CD4-positive, alpha-beta T cell treated with Interferon alpha-2 for 1 hour (primary cell): ENCODE data around the gene PYCARD.
"Not testable (repeated sequence)": the region's sequence is repeated elsewhere in the genome, so short reads cannot be mapped to it uniquely, and the experiment has no call there.

Source experiments
- DNase-seq, 2 donors: peaks; one replicate each; pipeline ENCODE4 v3.0.0-alpha.2; 2020 to 2022

PYCARD gene

DNA sequence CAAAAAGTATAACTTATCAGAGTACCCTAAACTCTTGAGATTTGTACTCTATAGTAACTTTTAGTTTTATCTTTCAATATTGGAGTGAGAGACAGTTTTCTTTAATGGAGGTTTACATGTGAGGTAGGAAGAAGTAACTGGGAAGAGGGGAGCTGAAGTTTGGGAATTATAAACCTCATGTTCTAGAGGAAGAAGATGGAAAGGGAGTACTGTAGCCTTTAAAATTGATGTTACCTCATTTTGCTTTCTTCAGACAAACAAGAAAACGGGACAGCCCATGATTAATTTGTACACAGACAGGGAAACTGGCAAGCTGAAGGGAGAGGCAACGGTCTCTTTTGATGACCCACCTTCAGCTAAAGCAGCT, 13.2 kb downstream of the PYCARD start:
- DNase-seq: no peak

- no peak for DNase-seq
Observed at GRCh38 chr16:31188450-31189411, 13.8 kb downstream of the PYCARD start.

DNA sequence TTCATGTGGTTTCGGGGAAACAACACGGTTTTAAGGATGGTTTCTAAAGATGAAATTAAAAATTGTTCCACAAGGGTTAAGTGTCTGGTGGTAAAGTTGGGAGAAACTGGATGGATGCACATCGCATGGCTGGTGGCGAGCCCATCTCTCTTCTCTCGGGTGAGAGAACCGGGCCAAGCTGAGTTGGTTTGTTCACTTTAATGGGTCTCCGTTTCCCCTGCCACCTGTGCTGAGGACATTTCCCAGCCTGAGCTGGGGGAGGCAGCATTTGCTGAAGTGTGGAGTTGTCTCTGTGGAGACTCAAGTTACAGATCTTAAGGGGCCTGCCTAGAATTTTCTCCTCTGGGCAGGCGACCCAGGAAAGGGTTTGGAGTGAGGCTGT, 14.8 kb downstream of the PYCARD start:
- no peak for DNase-seq

DNA sequence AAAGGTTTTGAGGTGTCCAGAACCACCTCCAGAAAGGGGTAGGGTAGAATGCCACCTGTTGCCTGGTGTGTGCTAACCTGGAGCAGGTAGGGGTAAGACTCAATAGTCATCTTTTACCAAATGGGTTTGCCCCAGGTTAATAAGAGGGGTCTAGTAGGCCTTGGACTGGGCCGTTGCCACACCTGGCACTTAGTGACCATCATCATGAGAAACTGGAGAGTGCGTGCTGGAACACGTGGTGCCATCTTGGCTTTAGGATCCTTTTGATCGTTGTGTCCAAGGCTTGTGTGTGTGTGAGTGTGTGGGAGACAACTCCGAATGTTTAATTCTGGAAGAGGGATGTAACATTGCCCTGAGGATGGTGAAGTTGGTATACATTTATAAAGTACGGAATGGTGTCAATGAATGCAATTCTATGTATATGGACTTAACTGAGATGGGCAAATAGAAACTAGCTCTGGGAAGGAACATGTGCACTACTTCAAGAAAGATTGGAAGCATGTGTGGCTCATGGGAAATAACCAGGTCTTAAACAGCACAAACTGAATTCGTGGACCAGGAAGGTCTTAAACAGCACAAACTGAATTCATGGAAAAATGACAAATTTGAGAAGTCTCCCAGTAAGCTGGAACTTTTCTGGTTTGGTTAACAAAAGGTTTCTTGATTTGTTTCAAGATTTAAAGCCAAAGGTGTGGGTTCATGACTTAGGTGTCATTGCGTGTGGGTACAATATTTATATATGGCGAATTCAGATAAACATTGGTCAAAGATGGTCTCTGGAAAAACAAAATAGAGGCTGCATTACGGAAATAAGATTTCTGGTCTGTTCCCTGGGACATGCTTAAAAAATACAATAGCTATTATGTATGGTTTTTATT, 15.4 kb downstream of the PYCARD start:
- DNase-seq: no peak

DNA sequence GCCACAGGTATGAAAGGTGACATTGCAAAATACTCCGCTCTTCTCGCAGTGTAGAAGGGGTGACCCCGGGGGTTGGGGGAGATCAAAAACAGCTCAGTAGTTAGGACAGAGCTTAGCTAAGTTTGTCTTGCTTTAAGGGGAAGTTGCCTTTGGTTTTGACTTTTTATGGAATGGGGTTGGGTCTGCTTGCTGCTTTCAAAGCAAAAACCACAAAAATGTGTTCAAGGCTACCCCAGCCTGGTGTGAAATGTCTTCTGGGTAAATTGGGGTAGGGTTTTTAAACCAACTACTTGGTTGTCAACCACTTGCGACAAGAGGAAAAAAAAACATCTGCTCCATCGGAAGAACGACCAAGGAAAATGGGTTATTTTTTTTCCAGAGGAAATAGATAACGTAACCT, 16.4 kb downstream of the PYCARD start:
- no peak for DNase-seq

- DNase-seq: no peak
Observed at GRCh38 chr16:31185339-31185738, 17.2 kb downstream of the PYCARD start.

GRCh38 chr16:31184888-31185287, 17.7 kb downstream of the PYCARD start:
- DNase-seq: no peak

DNA sequence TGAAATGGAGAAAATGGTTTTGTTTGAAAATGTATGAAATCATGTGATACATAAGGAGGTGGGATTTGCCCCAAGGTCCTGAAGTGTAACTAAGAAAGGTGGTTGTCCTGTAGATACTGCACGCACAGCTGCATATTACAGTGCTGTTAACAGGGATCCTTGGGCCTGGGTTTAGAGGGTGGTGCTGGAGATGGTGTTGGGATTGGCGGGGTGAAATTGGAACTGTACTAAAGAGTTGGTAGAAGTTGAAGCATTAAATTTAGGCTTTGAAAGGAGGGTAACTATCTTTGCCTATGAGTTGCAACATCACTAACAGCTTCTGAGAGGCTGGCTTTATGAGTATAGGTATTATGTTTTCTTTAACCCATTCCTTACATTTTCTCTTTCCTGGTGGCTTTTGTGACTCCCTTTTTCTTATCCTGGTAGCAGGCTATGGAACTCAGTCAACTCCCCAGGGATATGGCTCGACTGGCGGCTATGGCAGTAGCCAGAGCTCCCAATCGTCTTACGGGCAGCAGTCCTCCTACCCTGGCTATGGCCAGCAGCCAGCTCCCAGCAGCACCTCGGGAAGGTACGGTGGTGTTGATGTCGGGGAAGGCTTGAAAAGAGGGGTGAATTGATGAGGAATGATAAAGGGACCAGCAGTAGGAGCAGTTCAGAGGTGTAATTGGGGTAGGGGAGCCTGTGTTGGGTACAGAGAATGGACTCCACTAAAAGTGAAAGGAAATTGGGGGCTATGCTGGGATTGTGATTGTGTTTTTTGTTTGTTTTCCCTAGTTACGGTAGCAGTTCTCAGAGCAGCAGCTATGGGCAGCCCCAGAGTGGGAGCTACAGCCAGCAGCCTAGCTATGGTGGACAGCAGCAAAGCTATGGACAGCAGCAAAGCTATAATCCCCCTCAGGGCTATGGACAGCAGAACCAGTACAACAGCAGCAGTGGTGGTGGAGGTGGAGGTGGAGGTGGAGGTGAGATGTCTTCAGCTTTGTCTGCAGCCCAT, 18.8 kb downstream of the PYCARD start:
- no peak for DNase-seq

- DNase-seq: peak in 1 of 2 donors; percentile 10
Observed at GRCh38 chr16:31182391-31182790, 20.2 kb downstream of the PYCARD start.

DNA sequence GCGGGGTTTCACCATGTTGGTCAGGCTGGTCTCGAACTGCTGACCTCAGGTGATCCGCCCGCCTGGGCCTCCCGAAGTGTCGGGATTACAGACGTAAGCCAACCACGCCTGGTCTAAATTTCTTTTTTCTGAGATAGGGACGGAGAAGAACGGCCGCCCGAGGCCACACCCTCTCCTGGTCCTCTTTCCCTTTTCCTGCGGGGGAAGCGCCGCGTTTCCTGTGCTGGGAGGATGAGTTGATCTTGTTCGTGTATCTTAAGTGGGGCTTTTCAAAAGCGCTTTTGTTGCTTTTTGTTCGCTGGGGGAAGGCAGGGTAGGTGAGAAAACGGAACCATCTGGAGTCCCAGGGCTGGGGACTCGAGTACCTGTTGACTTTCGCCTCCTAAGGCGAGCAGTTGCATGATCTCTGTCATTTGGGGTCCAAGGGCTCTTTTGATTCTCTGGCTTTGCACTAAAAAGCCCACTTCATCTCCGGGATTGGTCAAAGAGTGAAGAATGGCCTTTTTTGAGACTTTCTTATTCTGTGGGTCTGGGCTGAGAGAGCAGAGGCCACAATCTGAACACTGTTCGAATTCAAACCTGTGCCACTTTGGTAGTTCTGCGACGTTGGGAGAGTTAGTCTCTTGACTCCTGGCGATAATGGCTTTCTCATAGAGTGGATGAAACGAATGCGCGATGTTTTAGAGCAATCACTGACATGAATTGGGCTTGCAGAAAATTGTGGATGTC, 21.3 kb downstream of the PYCARD start:
- peak in 1 of 2 donors; percentile 34 for DNase-seq

DNA sequence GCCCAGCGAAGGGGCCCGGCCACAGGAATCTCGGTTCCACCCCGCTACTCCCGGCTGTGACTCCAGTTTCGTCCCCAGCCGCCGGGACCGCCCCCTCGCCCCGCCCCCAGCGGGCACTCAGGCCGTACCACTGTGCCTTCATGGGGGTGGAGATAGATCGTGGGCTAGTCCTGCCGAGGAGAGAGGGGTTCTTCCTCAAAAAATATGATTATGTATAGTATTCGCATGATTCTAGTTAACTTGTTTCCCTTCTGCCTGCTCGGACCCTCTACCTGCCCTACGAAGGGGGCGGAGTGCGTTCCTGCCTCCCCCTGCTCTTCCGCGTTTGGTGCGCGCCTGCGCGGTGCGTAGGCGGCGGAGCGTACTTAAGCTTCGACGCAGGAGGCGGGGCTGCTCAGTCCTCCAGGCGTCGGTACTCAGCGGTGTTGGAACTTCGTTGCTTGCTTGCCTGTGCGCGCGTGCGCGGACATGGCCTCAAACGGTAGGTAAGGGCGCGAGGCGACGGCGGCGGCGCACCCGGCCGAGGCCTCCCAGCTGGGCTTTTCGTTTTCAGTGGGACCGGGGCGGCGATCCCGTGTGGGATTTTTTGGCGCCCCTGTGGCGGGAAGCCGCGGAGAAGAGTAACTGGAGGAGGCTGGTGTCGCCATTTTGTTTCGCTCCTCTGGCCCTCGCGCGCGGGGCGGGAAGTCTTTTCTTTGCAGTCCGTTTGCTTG, 22.7 kb downstream of the PYCARD start, which contains the start of gene FUS:
FUS (plus strand) TSS at position 393 of the 713 bp plus-strand sequence; CDS start at position 469, 76 bp downstream.
- peak; percentile 89 to 94 for DNase-seq

GRCh38 chr16:31179219-31179746, 23.3 kb downstream of the PYCARD start:
- no peak for DNase-seq

- DNase-seq: peak; percentile 22 to 65
Observed at GRCh38 chr16:31177136-31177535, 25.4 kb downstream of the PYCARD start.

GRCh38 chr16:31170048-31170447, 32.5 kb downstream of the PYCARD start:
- not testable (repeated sequence) for DNase-seq

GRCh38 chr16:31168848-31169247, 33.7 kb downstream of the PYCARD start:
- DNase-seq: no peak

DNA sequence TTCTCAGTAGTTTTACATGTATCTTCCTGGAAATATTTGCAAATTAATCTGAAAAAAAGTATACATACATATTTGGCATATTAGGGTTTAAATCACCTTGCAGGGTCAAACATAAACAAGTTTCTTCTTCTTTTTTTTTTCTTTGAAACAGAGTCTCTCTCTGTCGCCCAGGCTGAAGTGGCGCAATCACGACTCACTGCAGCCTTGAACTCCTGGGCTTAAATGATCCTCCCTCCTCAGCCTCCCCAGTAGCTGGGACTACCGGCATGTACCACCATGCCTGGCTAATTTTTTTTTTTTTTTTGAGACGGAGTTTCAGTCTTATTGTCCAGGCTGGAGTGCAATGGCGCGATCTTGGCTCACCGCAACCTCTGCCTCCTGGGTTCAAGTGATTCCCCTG, 35.2 kb downstream of the PYCARD start:
- no peak for DNase-seq

DNA sequence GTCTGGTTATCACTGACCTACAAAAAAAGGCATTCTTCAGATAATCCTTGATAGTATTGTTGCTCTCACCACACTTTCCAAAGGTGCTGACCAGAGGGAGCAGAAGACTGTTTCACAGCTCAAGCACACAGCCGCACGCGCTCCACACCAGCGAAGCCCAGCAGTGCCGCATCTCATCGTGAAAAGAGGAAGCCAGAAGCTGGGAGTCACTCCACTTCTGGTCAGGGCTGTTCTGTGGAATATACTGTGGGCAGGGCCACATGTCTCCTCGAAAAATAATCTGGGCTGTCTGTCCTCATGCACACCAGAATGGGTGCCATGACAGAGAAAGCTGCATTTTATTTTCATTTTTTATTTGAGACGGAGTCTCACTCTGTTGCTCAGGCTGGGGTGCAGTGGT, 45.4 kb downstream of the PYCARD start:
- peak in 1 of 2 donors; percentile 39 for DNase-seq
